Activated T-cell treated with anti-CD3 and anti-CD28 coated beads for 4 hours (primary cell): ENCODE results near the gene CEP68.

ENCODE experiments used
- DNase-seq: peaks from one replicate; pipeline ENCODE4 v3.0.0-alpha.2; 2020

CEP68 gene

GRCh38 chr2:65133626-65134025 lies 77.4 kb downstream of the CEP68 start:
- no peak for DNase-seq

GRCh38 chr2:65134158-65134557 lies 77.9 kb downstream of the CEP68 start:
- no peak for DNase-seq

GRCh38 chr2:65136253-65136652 lies 80.0 kb downstream of the CEP68 start:
- DNase-seq, result no peak
